K562 (cell line): Measurements from ENCODE around the gene ZMYND19. TPM values are rescaled to one million over a fixed set of nuclear protein-coding genes. Genes with fewer than 3 reads are reported as not detected.
A peak's percentile ranks its signal among the peaks of the same experiment; 100 is the strongest.

Source experiments
- ARID1B ChIP-seq: fragments of 450-650 bp; IDR thresholded peaks from 2 replicates; pipeline ENCODE4 v1.6.1; 2016; ENCODE audit warnings: antibody characterized with exemption, mild to moderate bottlenecking, inconsistent platforms
- BCOR ChIP-seq: fragments of 450-650 bp; IDR thresholded peaks from 2 replicates; pipeline ENCODE4 v1.6.1; 2016
- BRD4 ChIP-seq: fragments of 200-600 bp; sonication (generic); IDR thresholded peaks from 2 replicates; pipeline ENCODE4 v1.6.1; 2017; ENCODE audit warnings: inconsistent platforms
- FOSL1 ChIP-seq: fragments of 200-800 bp; sonication (Bioruptor generic); conservative IDR thresholded peaks from 2 replicates; pipeline ENCODE4 v1.6.1; 2016; ENCODE audit warnings: missing genetic modification characterization, missing compliant biosample characterization
- FOXJ3 ChIP-seq: sonication (generic); formaldehyde crosslinking; IDR thresholded peaks from 2 replicates; pipeline ENCODE4 v1.4.0; 2020; ENCODE audit warnings: mild to moderate bottlenecking, missing genetic modification reagents
- GABPB2 ChIP-seq: fragments of 250-450 bp; sonication (Bioruptor Pico); conservative IDR thresholded peaks from 2 replicates; pipeline ENCODE4 v1.5.1; 2021; ENCODE audit warnings: mild to moderate bottlenecking
- GATA2 ChIP-seq: sonication (generic); formaldehyde crosslinking; IDR thresholded peaks from 2 replicates; pipeline ENCODE4 v1.4.0; 2020; ENCODE audit warnings: mild to moderate bottlenecking, missing genetic modification reagents
- GATAD2B ChIP-seq: fragments of 450-650 bp; IDR thresholded peaks from 2 replicates; pipeline ENCODE4 v1.6.1; 2017; ENCODE audit warnings: mild to moderate bottlenecking, borderline replicate concordance
- GTF2E2 ChIP-seq: fragments of 200-800 bp; sonication (Bioruptor generic); IDR thresholded peaks from 2 replicates; pipeline ENCODE4 v1.6.1; 2016; ENCODE audit warnings: missing genetic modification characterization, missing compliant biosample characterization
- HDAC6 ChIP-seq: IDR thresholded peaks from 2 replicates; pipeline ENCODE4 v1.6.1; 2012; ENCODE audit warnings: low read depth, mild to moderate bottlenecking, control low read depth, inconsistent platforms, low read length, moderate library complexity
- HIVEP1 ChIP-seq: fragments of 250-450 bp; sonication (Bioruptor Pico); IDR thresholded peaks from 2 replicates; pipeline ENCODE4 v1.4.0; 2020; ENCODE audit warnings: mild to moderate bottlenecking
- HMGN3 ChIP-seq: IDR thresholded peaks from 2 replicates; pipeline ENCODE4 v1.6.1; 2011; ENCODE audit warnings: borderline replicate concordance, low read depth, mild to moderate bottlenecking, mixed read lengths, low read length; ENCODE audit not compliant: insufficient read length; ENCODE audit errors: extremely low read depth
- L3MBTL2 ChIP-seq: fragments of 450-650 bp; IDR thresholded peaks from 2 replicates; pipeline ENCODE4 v1.6.1; 2016; ENCODE audit warnings: mild to moderate bottlenecking, moderate library complexity
- MCM3 ChIP-seq: fragments of 450-650 bp; IDR thresholded peaks from 2 replicates; pipeline ENCODE4 v1.6.1; 2016
- MTA1 ChIP-seq: fragments of 450-650 bp; IDR thresholded peaks from 2 replicates; pipeline ENCODE4 v1.6.1; 2017; ENCODE audit warnings: borderline replicate concordance
- MTA3 ChIP-seq: fragments of 450-650 bp; formaldehyde crosslinking; IDR thresholded peaks from 2 replicates; pipeline ENCODE4 v1.6.1; 2017; ENCODE audit warnings: mild to moderate bottlenecking, borderline replicate concordance
- MXI1 ChIP-seq: IDR thresholded peaks from 2 replicates; pipeline ENCODE4 v1.6.1; 2011; ENCODE audit warnings: low read depth, mild to moderate bottlenecking, improper control_type of control experiment, low read length
- NBN ChIP-seq: fragments of 450-650 bp; IDR thresholded peaks from 2 replicates; pipeline ENCODE4 v1.6.1; 2016; ENCODE audit warnings: low read depth, mild to moderate bottlenecking
- RBM39 ChIP-seq: fragments of 200-400 bp; formaldehyde crosslinking; optimal IDR thresholded peaks from 2 replicates; pipeline ENCODE3; 2018; ENCODE audit warnings: low read depth, low read length
- SMAD2 ChIP-seq: fragments of 150-350 bp; IDR thresholded peaks from 2 replicates; pipeline ENCODE4 v1.6.1; 2014; ENCODE audit warnings: low read depth, mild to moderate bottlenecking, low read length
- STAT5B ChIP-seq: fragments of 250-450 bp; sonication (Bioruptor Pico); IDR thresholded peaks from 2 replicates; pipeline ENCODE4 v1.8.0; 2021; ENCODE audit warnings: mild to moderate bottlenecking, inconsistent platforms
- TAF15 ChIP-seq: fragments of 200-400 bp; formaldehyde crosslinking; IDR thresholded peaks from 2 replicates; pipeline ENCODE4 v1.6.1; 2017; ENCODE audit warnings: mild to moderate bottlenecking, low read depth, low read length, moderate library complexity
- YY1 ChIP-seq, 3 experiments: IDR thresholded peaks; 2 replicates each; pipeline ENCODE4 v1.6.1; 2011; ENCODE audit warnings: low read length in 2 of 3, mild to moderate bottlenecking in 2 of 3, moderate library complexity in 2 of 3, borderline replicate concordance in 1 of 3, control low read depth in 1 of 3, low read depth in 1 of 3; ENCODE audit not compliant: insufficient read depth in 3 of 3, insufficient replicate concordance in 2 of 3, control insufficient read depth in 1 of 3, insufficient read length in 1 of 3; ENCODE audit errors: extremely low read depth in 1 of 3
- ZNF124 ChIP-seq: sonication (generic); formaldehyde crosslinking; IDR thresholded peaks from 2 replicates; pipeline ENCODE4 v1.8.1; 2022; ENCODE audit warnings: missing genetic modification reagents
- ZNF253 ChIP-seq: fragments of 250-450 bp; sonication (Bioruptor Pico); conservative IDR thresholded peaks from 2 replicates; pipeline ENCODE4 v1.6.1; 2021; ENCODE audit warnings: mild to moderate bottlenecking
- ZNF3 ChIP-seq: fragments of 250-450 bp; sonication (Bioruptor Pico); IDR thresholded peaks from 2 replicates; pipeline ENCODE4 v1.5.0; 2021; ENCODE audit warnings: mild to moderate bottlenecking, moderate library complexity
- ZNF75A ChIP-seq: fragments of 450-650 bp; formaldehyde crosslinking; IDR thresholded peaks from 2 replicates; pipeline ENCODE4 v1.4.0; 2020; ENCODE audit warnings: mild to moderate bottlenecking
- polyA plus RNA-seq, 8 experiments: library from polyadenylated mRNA; depleted of rRNA in 4 of 8; stranded (reverse) in 5 of 8; unstranded in 3 of 8; fragments of >200 nt; fragmentation: Nextera tagmentation in 2 of 8; fragmentation: Illumina TruSeq in 1 of 8; extraction: Ambion mirVana in 2 of 8; extraction: Trizol in 1 of 8; gene quantifications; 2 replicates each; pipeline versions ENCODE4 v1.2.1 to v1.2.3, GENCODE V29; 2011 to 2014; ENCODE audit warnings: inconsistent platforms in 1 of 8, missing spikeins in 1 of 8
- total RNA-seq, 7 experiments: library from RNA; depleted of rRNA in 6 of 7; stranded (reverse); fragments of >200 nt in 6 of 7; fragmentation: Illumina TruSeq in 2 of 7; extraction: Trizol in 2 of 7; gene quantifications; 2 replicates each; pipeline versions ENCODE4 v1.2.1 to v1.2.3, GENCODE V29; 2011 to 2021; ENCODE audit warnings: low replicate concordance in 1 of 7
- TF ChIP-seq, protein P1 (sequence below): sonication (generic); formaldehyde crosslinking; IDR thresholded peaks from 2 replicates; pipeline ENCODE4 v1.8.0; 2023; ENCODE audit warnings: mild to moderate bottlenecking, missing genetic modification reagents
- TF ChIP-seq, protein P2 (sequence below): fragments of 450-650 bp; formaldehyde crosslinking; IDR thresholded peaks from 2 replicates; pipeline ENCODE4 v1.4.0; 2022; ENCODE audit warnings: missing genetic modification characterization

The ZMYND19 gene
- total and polyA plus RNA-seq, 9 of the 15 experiments (the other 6 are each of a cell fraction or from before 2014, with no cell fraction given): 1.0 to 86.7 (median 44.0) TPM

DNA sequence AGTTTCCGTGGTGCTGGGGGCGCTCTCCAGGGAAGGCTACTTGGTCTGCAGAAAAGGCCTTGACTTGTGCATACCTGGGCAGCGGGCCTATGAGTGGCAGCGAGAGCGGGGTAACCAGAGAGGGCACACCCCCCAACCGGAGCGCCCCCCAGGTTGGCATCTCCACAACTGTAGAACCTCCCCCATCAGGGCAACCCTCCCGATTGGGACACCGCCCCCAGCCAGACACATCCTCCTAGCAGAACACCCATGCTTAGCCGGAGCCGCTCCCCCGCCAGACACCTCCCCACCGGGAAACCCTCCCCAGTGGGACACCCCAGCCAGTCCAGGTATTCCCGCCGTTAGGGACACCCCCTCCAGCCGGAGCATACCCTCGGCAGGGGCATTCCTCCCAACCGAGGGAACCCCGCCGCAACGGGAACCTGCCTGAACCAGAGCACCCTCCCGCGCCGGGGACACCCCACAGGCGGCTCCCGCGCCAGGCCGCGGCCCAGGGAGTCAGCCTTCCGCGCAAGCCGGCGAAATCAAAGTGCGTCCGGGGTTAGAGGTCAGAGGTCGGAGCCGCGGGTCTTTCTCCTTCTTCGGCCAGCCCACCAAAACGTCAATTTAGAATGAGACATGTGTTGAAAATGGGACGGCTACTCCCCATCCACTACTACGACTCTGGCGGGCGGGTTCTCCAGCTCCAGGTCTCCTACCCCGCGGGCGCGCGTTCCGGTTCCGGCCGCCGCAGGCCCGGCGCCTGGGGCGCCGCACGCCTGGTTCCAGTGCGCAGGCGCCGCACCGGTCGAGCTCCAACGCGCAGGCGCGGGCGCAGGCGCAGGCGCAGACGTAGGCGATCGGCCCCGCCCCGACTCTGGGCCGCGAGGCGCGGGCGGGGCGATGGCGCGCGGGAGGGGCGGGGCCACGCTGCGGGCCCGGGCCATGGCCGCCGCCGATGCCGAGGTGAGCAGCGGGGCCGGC, 28.1 kb upstream of the ZMYND19 start, which contains the start of gene EHMT1 (continued):
- TF ChIP-seq NBN (peak; percentile 77), FOXJ3 (CRISPR knock-in tag) (no peak), MCM3 (no peak), ZNF124 (CRISPR knock-in tag) (no peak), ZNF253 (CRISPR knock-in tag) (no peak), ARID1B (no peak), MTA1 (peak; percentile 95), FOSL1 (tag) (0 out of 2 replicates have a peak, but pooled peaks have one; percentile 32), BCOR (0 out of 2 replicates have a peak, but pooled peaks have one; percentile 31), GTF2E2 (no peak), SMAD2 (no peak), ZNF75A (CRISPR knock-in tag) (no peak), HMGN3 (peak; percentile 63), L3MBTL2 (peak; percentile 59; the same call in 1 of the 2 replicates), RBM39 (no peak), ZNF3 (CRISPR knock-in tag) (peak; percentile 27; the same call in 1 of the 2 replicates), YY1 (IDR thresholded peaks at IDR 0.05; ENCODE audit: borderline replicate concordance in 1 of 3, control insufficient read depth in 1 of 3, extremely low read depth in 1 of 3, insufficient read depth in 3 of 3, insufficient read length in 1 of 3, insufficient replicate concordance in 2 of 3, low read depth in 1 of 3, low read length in 2 of 3) (peak; percentile 43 to 89 (median 85)), HIVEP1 (peak; percentile 13; the same call in 1 of the 2 replicates), MTA3 (peak; percentile 55; the same call in 1 of the 2 replicates), HDAC6 (no peak), GATAD2B (no peak), GATA2 (CRISPR knock-in tag) (no peak), GABPB2 (no peak), TAF15 (no peak), STAT5B (CRISPR knock-in tag) (no peak), MXI1 (no peak), BRD4 (no peak)
- TF ChIP-seq, protein P1, sequence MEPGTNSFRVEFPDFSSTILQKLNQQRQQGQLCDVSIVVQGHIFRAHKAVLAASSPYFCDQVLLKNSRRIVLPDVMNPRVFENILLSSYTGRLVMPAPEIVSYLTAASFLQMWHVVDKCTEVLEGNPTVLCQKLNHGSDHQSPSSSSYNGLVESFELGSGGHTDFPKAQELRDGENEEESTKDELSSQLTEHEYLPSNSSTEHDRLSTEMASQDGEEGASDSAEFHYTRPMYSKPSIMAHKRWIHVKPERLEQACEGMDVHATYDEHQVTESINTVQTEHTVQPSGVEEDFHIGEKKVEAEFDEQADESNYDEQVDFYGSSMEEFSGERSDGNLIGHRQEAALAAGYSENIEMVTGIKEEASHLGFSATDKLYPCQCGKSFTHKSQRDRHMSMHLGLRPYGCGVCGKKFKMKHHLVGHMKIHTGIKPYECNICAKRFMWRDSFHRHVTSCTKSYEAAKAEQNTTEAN (CRISPR knock-in tag): no peak
- TF ChIP-seq, protein P2, sequence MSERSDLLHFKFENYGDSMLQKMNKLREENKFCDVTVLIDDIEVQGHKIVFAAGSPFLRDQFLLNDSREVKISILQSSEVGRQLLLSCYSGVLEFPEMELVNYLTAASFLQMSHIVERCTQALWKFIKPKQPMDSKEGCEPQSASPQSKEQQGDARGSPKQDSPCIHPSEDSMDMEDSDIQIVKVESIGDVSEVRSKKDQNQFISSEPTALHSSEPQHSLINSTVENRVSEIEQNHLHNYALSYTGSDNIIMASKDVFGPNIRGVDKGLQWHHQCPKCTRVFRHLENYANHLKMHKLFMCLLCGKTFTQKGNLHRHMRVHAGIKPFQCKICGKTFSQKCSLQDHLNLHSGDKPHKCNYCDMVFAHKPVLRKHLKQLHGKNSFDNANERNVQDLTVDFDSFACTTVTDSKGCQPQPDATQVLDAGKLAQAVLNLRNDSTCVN (CRISPR knock-in tag): no peak
